HEK293T (cell line): ENCODE data around the gene SRPK1.
A peak's percentile ranks its signal among the peaks of the same experiment; 100 is the strongest.

Experiments
- CTCF ChIA-PET: fragments of 350-600 bp; formaldehyde crosslinking; extraction: SDS; loops from one replicate; lab custom pipeline; 2021; ENCODE audit warnings: antibody characterized with exemption, inconsistent platforms; lab: Yijun Ruan, JAX
- POLR2A ChIA-PET: fragments of 350-600 bp; formaldehyde crosslinking; extraction: SDS; loops from one replicate; lab custom pipeline; 2020; ENCODE audit warnings: antibody characterized with exemption, inconsistent platforms; lab: Yijun Ruan, JAX
- DNase-seq: peaks from one replicate; pipeline ENCODE4 v3.0.0; 2012; ENCODE audit warnings: mixed read lengths; ENCODE audit errors: extremely low spot score
- ARNT ChIP-seq: fragments of 450-650 bp; IDR thresholded peaks from 2 replicates; pipeline ENCODE4 v1.6.1; 2017; ENCODE audit warnings: mild to moderate bottlenecking
- BHLHE40 ChIP-seq: fragments of 450-650 bp; IDR thresholded peaks from 2 replicates; pipeline ENCODE4 v1.6.1; 2016; ENCODE audit warnings: mild to moderate bottlenecking, moderate library complexity, borderline replicate concordance
- CTBP1 ChIP-seq: fragments of 450-650 bp; IDR thresholded peaks from 2 replicates; pipeline ENCODE4 v1.6.1; 2016; ENCODE audit warnings: borderline replicate concordance
- ELF4 ChIP-seq: fragments of 450-650 bp; IDR thresholded peaks from 2 replicates; pipeline ENCODE4 v1.6.1; 2017; ENCODE audit warnings: antibody characterized with exemption
- FOXA1 ChIP-seq: fragments of 450-650 bp; IDR thresholded peaks from 2 replicates; pipeline ENCODE4 v1.6.1; 2016; ENCODE audit warnings: mild to moderate bottlenecking
- FOXK2 ChIP-seq: fragments of 450-650 bp; IDR thresholded peaks from 2 replicates; pipeline ENCODE4 v1.6.1; 2016; ENCODE audit warnings: mild to moderate bottlenecking
- FOXM1 ChIP-seq: fragments of 450-650 bp; IDR thresholded peaks from 2 replicates; pipeline ENCODE4 v1.6.1; 2017; ENCODE audit warnings: mild to moderate bottlenecking, borderline replicate concordance
- HDGF ChIP-seq: fragments of 450-650 bp; IDR thresholded peaks from 2 replicates; pipeline ENCODE4 v1.6.1; 2017; ENCODE audit warnings: antibody characterized with exemption, borderline replicate concordance
- L3MBTL2 ChIP-seq: fragments of 450-650 bp; conservative IDR thresholded peaks from 2 replicates; pipeline ENCODE4 v1.6.1; 2016; ENCODE audit warnings: mild to moderate bottlenecking
- LEF1 ChIP-seq: fragments of 450-650 bp; IDR thresholded peaks from 2 replicates; pipeline ENCODE4 v1.6.1; 2017; ENCODE audit warnings: mild to moderate bottlenecking, borderline replicate concordance
- NFRKB ChIP-seq: fragments of 450-650 bp; IDR thresholded peaks from 2 replicates; pipeline ENCODE4 v1.6.1; 2016; ENCODE audit warnings: mild to moderate bottlenecking, moderate library complexity
- SP1 ChIP-seq: fragments of 450-650 bp; IDR thresholded peaks from 2 replicates; pipeline ENCODE4 v1.6.1; 2017
- SUZ12 ChIP-seq: fragments of 450-650 bp; IDR thresholded peaks from 2 replicates; pipeline ENCODE4 v1.6.1; 2016; ENCODE audit warnings: mild to moderate bottlenecking
- TARDBP ChIP-seq: fragments of 450-650 bp; IDR thresholded peaks from 2 replicates; pipeline ENCODE4 v1.6.1; 2016
- ZNF384 ChIP-seq: fragments of 450-650 bp; IDR thresholded peaks from 2 replicates; pipeline ENCODE4 v1.6.1; 2016
- TF ChIP-seq, protein P1 (sequence below): fragments of 450-650 bp; IDR thresholded peaks from 2 replicates; pipeline ENCODE4 v1.6.1; 2016

SRPK1 gene

DNA sequence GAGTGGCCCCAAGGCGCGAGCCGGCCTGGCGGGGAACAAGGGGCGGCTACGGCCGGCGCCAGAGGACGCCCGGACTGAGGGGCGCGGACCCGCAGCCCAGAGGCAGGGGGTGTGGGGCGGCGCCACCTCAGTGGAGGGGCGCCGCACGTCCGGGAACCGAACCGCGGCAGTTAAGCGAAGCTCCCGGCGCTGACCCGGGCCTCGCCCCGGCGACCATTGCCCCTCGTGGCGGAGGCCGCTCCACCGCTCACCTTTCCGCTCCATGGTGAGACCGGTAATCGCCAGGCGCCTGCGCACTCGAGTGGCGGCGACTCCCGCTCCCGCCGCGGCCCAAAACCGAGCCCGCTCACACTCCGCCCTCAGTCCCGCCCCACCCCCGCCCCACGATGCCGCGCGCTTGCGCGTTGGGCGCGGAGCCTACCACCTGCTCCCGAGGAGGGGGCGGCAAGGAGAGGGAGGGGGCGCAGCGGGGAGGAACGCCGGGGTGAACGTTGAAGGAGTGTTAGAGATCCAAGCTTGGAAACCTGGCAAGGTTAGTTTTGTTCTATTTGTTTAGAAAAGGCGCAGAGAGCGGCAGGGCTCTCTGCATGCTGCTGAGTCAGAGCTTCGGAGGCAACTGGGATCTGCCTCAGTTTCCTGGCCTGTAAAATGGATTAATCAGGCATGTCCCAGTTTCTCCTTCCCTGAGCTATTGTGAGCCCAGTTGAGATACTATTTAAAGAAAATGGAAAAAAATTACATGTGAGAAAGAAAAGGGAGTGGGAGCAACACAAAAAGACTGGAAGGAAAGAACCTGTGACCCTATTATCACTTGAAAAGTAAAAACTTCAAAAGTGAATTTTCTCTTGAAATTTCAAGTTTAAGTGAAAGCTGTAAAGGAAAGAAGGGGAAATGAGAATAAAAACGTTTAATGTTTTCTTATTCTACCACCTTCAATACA is at the start of gene SRPK1:
Gene SRPK1, minus strand, starts transcription at position 306 of the 940 bp plus-strand sequence. Its CDS starts 42 bp downstream, at position 264.
- DNase-seq: peak; percentile 95
- CTCF ChIA-PET: interaction anchor here (0.6 kb wide), 1 partner anchor 52 kb away, joined by 3 read pairs; no protein-coding TSS in a partner anchor
- TF ChIP-seq ELF4 (no peak), L3MBTL2 (peak; percentile 85)
- POLR2A ChIA-PET: interaction anchor here (0.7 to 1.3 kb wide), 3 partner anchors 9 to 78 kb away, joined by 3 to 5 read pairs (median 3); no protein-coding TSS in a partner anchor

DNA sequence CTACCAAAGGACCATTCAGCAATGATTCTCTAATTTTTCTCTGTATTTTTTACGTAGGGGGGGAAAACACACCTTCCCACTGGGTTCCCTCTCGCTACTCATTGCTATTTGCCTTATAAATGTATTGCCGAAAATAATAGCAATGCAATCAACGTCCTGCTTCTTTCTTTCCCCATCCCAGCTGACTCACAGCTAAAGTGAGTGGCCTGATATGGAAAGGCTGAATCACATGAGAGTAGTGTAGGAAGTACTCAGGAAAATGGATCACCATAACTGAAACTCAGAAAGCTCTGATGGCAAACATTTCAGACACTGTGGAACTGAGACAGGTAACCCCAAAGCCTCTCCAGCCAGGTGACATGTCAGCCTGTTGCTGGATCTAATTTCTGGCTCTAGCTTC is 49.3 kb upstream of the SRPK1 start:
- ChIA-PET CTCF (interaction anchor here (0.6 kb wide), 1 partner anchor 15 kb away, joined by 3 read pairs; no protein-coding TSS in a partner anchor), POLR2A (interaction anchor here (1.2 kb wide), 1 partner anchor 9 kb away, joined by 3 read pairs; no protein-coding TSS in a partner anchor)
- no peak for DNase-seq
- TF ChIP-seq TARDBP: no peak

DNA sequence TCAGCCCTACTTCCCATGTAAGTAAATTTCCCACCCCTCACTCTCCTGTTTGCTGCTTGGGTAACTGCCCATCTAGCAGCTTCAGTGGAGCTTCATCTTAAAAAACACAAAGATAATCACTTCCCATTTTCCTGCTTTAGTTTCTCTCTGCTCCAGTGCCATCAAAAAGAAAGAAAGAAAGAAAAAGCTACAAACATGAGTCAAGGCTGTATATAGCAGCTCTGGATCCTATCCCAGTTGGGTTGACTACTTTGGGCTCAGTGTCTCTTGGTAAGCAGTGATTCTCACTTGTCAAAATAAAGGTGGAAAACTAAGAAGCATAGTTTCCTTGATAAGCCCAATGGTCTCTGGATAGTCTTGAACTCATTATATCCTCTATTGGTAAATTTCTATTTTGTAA is 48.7 kb upstream of the SRPK1 start:
- TF ChIP-seq L3MBTL2: no peak
- TF ChIP-seq NFRKB: no peak
- TF ChIP-seq, protein P1, sequence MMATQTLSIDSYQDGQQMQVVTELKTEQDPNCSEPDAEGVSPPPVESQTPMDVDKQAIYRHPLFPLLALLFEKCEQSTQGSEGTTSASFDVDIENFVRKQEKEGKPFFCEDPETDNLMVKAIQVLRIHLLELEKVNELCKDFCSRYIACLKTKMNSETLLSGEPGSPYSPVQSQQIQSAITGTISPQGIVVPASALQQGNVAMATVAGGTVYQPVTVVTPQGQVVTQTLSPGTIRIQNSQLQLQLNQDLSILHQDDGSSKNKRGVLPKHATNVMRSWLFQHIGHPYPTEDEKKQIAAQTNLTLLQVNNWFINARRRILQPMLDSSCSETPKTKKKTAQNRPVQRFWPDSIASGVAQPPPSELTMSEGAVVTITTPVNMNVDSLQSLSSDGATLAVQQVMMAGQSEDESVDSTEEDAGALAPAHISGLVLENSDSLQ: no peak
- no peak for TF ChIP-seq FOXM1
- no peak for TF ChIP-seq ZNF384
- TF ChIP-seq HDGF: no peak
- POLR2A ChIA-PET: no interaction called here
- CTCF ChIA-PET: interaction anchor here (0.6 kb wide), 1 partner anchor 14 kb away, joined by 3 read pairs; no protein-coding TSS in a partner anchor

DNA sequence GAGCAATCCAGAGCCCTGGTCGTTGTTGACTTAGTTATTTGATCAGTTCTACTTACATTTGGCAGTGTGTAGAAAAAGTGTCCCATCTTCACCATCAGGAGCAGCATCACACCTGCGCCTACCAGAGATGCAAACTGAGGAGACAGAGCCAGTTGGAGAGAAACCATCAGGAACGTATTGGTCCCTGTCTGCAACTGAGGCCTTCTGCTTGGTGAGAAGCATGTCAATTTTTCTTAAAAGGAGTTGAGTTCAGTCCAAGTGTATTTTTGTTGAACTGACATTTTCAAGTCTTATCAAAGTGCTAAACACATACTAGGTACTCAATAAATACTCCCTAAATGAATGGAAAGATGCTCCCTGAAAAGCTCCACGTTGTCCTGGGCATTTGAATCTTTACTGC is 47.9 kb upstream of the SRPK1 start:
- no peak for DNase-seq
- CTCF ChIA-PET: no interaction called here
- POLR2A ChIA-PET: no interaction called here
- TF ChIP-seq FOXK2 (no peak), SUZ12 (no peak), BHLHE40 (no peak), TARDBP (no peak), FOXA1 (no peak), ZNF384 (no peak), FOXM1 (no peak), SP1 (no peak), L3MBTL2 (no peak), HDGF (no peak), NFRKB (no peak), LEF1 (no peak), CTBP1 (no peak), ARNT (no peak), ELF4 (no peak)
- TF ChIP-seq, protein P1: no peak

More for the DNA sequence above, 48.7 kb upstream of the SRPK1 start:
- no peak for DNase-seq

DNA sequence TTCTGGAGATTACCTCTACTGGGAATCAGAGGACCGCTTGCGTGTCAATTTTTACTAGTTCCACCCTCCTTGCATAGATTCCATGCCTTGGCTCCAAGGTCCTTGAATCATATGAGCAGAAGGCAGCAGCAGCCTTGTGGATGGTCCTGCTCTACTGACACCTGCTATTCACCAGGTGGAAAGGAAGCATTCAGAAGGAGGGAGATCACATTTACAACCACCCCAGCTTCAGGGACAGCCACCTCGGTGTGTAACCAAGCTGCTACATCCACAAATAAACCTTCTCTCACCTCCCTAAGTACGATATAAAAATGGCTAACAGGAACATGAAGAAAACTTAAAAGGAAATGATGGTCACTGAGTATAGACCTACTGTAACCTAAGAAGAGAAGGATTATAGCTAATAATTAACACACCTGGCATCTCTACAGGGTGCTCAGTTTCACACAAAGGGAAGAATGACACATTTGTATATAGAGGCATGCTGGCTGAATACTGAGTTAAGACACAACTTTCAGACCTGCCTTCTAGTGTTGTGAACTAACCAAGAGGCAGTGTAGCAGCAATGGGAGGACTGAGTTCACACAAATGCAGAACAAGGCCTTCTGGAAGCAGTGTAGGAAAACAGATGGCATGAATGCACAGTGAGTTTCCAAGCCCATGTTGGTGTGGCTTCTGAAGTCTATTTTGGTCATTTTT is 46.3 kb upstream of the SRPK1 start:
- DNase-seq: no peak
- ChIA-PET POLR2A (interaction anchor here (0.7 kb wide), 1 partner anchor 14 kb away, joined by 4 read pairs; no protein-coding TSS in a partner anchor), CTCF (interaction anchor here (0.6 to 1.1 kb wide), 2 partner anchors 10 to 689 kb away, joined by 3 read pairs; no protein-coding TSS in a partner anchor)
- TF ChIP-seq FOXK2 (no peak), NFRKB (no peak), FOXA1 (no peak), CTBP1 (no peak), SP1 (no peak), FOXM1 (no peak), BHLHE40 (no peak), HDGF (no peak)

DNA sequence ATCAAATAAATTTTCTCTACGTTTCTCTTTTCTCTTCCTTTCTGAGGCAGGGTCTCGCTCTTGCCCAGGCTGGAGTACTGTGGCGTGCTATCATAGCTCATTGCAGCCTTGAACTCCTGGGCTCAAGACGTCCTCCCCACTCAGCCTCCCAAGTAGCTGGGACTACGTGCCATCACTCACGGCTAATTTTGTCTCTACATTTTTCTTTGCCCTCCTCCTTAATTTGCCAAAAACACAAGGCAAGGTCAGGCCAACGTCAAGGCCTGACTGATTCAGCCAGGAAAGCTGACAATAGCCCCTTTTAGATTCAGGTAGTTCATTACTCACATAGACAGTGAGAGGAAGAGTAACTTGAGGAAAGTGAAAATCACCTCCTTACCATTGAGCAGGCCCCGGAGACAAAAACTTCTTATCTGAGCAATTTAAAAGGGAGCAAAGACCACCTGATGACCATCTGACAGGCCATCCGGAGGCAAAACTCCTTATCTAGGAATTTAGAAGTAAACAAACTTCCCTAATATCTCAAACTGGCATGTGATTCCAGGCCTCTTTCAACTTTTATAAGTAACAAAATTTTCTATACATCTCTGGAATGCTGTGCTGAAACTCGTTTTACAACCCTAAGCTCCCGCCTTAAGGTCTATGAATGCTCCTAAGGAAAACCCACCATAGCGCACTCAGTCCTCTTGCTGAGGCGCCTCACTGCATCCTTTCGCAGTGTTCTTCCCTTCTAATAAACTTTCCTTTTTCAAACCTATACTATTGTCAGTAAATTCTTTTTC is 42.1 kb upstream of the SRPK1 start:
- POLR2A ChIA-PET: no interaction called here
- no peak for TF ChIP-seq ELF4
- no peak for TF ChIP-seq ZNF384
- TF ChIP-seq, protein P1: no peak
- no peak for TF ChIP-seq FOXK2
- TF ChIP-seq BHLHE40: no peak
- no peak for TF ChIP-seq L3MBTL2
- no peak for TF ChIP-seq NFRKB
- no peak for TF ChIP-seq CTBP1
- no peak for TF ChIP-seq FOXM1
- TF ChIP-seq HDGF: no peak
- TF ChIP-seq FOXA1: no peak
- TF ChIP-seq SUZ12: no peak
- no peak for TF ChIP-seq SP1
- no peak for TF ChIP-seq LEF1
- TF ChIP-seq TARDBP: no peak
- TF ChIP-seq ARNT: no peak

More for the DNA sequence above, 42.1 kb upstream of the SRPK1 start:
- CTCF ChIA-PET: no interaction called here
- no peak for DNase-seq
